Measurements from ENCODE around the gene EHF.
A peak's percentile ranks its signal among the peaks of the same experiment; 100 is the strongest.

Gene EHF

DNA sequence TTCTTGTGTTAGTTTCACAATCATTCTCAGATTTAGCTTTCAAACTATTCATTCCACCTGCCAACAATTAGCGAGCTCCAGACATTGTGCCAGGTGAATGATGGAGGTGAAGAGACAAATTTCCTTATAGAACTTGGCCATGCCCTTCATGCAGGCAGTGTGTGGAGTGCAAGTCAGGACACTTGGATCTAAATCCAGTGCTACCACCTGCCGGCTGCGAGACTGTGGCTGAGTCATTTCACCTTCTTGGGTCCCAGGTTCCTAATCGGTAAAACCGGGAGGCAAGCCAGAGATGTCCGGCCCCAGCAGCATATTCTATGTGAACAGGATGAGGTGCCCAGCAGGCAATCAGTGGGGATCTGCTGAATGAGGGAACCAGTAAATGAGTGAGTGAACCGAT is 18.6 kb upstream of the EHF start:
- no peak for DNase-seq (ENCODE audit: low spot score)

DNA sequence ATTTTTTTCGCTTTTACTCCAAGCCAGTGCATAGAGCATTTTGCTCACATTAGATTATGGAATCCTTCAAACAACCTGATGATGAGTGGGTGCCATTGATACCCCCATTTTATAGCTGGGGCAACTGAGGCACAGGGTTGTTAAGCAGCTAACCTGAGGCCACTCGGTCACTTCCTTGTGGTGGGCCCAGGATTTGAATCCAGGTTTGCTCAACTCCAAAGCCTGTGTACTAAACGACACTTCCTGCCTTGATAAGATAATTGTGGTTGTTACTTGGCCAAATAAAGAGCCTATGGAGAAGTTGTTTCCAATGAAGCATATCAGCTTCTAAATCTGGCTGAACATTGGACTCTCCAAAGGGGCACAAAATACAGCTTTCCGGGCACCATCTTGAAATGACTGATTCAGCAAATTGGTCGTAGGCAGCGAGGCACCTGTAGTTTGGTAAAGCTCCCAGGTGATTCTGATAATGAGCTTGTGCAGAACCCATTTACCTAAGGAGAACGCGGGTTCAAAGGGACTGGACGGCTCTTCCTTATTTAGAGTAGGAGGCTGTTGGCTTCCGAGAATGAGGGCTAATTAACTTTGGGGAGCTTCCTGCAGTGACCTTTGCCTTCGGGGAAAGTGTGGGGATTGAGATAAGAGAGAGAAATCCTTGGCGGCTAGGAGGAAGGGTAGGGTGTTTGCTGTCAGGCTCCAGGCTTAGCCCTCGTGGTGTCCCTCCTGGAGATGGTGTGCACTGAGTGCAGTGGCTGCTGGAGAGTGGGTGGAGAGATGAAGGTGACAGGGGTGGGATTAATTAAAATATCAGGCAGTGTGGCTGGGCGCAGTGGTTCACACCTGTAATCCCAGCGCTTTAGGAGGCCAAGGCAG is 17.5 kb upstream of the EHF start:
- no peak for DNase-seq (ENCODE audit: low spot score)

- no peak for DNase-seq (ENCODE audit: low spot score)
Measured at GRCh38 chr11:34604145-34604544, 16.7 kb upstream of the EHF start.

- DNase-seq (ENCODE audit: low spot score), result no peak
Measured at GRCh38 chr11:34604911-34605310, 16.0 kb upstream of the EHF start.

DNA sequence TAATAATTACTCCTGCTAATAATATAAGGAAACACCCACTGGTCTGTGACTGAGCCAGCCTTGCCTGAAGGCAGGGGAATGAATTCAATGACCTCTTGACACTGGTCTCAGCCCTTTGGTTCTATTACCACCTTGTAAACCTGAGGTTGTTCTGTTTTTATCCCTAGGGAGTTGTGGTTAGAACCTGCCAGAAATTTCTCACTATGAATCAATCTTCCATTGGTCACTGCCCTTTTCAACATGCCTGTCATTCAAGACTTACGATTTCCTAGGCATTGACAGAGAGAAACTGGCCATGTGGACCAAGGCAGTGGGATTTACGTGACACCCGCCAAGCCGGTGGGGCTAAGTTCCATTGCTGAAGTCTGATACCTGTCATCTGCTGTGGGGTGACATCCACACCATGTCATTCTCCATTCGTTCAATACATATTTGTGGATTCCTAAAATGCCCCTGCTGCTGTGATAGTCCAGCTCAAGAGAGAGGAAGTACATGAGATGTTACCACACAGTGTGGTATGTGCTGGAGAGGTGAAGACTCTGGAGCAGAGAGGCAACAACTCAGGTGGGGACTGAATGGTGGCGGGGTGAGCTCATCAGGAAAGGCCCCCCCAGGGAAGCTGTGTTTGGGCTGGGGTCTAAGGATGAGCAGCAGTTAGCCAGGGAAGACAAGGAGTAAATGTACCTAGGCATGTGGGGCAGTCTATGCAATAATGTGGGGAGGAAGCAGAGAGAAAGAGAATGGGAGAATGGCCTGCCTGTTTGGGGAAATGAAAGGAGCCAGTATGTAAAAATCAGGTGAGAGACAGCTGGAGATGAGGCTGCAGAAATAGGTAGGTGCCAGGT is 15.2 kb upstream of the EHF start:
- no peak for DNase-seq (ENCODE audit: low spot score)

DNA sequence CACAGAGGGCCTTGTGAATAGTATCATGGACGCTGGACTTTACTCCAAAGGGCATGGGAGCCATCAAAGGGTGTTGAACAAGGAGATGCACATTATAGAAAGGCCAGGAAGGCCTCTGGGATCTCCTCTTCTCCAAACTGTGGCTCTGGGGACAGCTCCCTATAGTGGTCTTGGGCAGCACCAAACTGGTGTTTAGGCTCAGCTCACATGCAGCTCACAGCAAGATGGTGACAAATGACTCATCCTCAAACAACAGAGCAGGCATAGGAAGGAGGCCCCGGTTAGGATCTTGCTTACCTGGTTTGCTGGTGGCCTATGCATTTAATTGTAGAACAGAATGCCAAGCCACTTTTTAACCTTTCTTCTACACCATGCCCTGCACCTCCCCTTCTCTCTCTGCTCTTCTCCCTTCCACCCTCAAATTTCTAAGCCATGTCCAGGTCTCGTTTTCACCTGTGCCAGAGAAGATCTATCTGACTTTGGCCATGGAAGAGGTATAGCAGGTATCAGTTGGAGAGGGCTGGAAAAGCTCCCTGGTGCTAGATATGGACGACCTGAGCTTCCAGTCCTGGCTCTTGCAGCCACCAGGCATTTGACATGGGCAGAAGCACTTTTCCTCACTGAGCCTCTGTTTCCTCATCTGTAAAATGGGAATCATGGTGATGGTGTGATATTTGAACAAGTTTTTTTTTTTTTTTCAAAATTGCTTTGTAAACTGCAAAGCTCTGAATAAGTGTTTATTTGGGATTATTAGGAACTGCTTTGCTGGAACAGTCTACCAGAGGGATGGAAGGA is 14.4 kb upstream of the EHF start:
- DNase-seq (ENCODE audit: low spot score), result no peak

DNA sequence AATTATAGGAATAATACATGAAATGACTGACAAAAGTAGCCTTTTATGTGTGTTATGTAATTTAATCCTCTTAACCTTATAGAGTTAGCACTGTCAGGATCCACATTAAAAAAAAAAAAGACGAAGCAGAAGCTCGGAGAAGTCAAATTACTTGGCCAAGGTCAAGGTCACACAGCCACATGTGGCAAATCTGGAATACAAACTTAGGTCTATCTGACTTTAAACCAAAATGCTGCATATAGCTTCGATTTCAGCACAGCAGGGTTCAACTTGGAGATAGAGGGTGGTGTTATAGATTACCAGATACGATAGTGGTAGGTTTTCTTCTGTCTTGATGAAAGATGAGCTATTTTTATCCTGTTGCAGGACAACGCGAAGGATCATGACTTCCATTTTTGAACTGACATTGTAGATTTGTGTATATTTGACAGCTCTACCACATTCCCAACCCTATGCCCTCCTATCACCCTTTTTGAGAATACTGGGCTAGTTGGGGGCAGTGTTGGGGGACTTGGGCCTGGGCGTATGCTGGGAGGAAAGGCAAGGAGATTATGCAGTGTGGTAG is 11.6 kb upstream of the EHF start:
- DNase-seq (ENCODE audit: low spot score), result no peak

DNA sequence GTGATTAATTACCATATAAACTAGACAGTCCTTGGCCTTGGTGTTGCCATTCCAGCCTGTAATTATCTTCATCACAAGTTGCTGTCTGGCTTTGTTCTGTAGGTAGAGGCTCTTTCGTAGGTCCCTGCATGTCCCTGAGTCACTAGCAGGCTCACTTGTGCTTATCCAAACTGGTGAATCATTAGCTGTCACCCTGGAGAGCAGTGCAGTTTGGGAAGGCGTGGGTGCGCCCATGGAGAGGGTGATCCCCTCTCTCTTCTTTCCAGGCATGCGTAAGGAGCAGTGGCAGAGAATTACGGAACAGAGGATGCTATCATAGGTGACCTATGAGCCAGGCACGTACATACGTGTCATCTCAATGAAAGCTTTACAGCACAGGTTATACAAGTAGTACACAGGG is 11.0 kb upstream of the EHF start:
- no peak for DNase-seq (ENCODE audit: low spot score)

GRCh38 chr11:34610324-34611041 is 10.4 kb upstream of the EHF start:
- DNase-seq (ENCODE audit: low spot score), result no peak

DNA sequence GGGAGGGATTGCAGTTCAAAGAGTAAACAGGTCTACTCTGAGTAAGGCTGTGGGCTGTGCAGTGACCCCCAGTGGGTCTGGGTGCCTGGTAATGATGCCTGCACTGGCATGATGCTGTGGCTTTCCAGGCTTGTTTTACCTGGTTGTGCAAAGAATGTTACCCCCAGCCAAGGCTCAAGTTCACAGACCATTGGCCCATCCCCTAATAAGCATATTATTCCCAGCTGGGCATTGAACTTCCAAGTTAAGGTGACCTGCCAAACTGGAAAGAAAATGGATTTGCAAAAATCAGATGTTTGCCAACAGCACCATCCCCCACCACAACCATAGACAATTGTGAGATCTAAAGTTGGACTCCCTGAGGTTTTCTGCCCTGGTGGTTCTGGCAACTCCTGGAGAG is 7.9 kb upstream of the EHF start:
- no peak for DNase-seq (ENCODE audit: low spot score)

DNA sequence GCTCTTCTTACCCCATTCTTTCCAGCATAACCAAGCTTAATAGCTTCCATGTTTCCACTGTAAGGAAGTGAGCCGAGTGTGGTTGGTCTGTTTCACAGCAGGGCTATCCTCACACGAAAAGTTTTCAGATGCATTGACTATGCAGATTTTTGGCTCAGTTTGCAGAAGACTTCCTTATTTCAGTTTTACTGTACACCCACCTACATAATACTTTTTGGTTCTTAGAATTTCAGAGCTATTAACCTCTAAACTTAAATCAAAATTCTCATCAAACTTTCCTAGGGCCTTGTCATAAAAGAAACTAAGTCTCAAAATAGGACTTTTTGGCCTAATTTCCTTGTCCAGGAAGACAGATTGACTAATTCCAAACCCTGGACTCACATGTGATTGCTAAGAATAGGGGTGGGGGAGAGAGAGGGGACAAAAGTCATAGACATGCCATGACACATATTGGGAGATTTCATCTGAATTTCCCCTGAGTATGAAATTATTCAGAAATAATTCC is 7.3 kb upstream of the EHF start:
- no peak for DNase-seq (ENCODE audit: low spot score)

GRCh38 chr11:34614344-34615104 is 6.4 kb upstream of the EHF start:
- no peak for DNase-seq (ENCODE audit: low spot score)

GRCh38 chr11:34616086-34616485 is 4.8 kb upstream of the EHF start:
- no peak for DNase-seq (ENCODE audit: low spot score)

- no peak for DNase-seq (ENCODE audit: low spot score)
Measured at GRCh38 chr11:34616830-34617504, 3.9 kb upstream of the EHF start.

GRCh38 chr11:34618406-34618805 is 2.5 kb upstream of the EHF start:
- no peak for DNase-seq (ENCODE audit: low spot score)

DNA sequence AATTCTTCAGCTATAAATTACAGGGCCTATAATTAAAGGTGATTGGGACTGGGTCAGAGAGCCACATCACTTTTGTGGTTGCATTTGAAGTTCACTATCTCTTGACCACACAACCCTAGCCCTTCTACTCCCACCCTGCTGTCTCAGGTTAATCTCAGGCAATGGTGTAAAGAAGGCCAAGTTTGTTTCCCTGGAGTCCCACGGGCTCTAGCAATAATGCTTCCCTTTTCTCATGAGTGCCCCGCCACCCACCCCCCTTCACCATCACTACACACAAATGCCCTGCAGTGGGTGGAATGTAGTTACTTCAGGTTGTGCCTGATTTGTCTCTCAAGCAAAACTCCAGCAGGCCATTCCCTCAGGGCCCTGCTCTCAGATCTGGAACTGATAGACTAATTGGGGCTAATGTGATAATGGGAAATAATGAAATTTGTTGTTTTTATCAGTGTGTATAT is 1.8 kb upstream of the EHF start:
- no peak for DNase-seq (ENCODE audit: low spot score)

DNA sequence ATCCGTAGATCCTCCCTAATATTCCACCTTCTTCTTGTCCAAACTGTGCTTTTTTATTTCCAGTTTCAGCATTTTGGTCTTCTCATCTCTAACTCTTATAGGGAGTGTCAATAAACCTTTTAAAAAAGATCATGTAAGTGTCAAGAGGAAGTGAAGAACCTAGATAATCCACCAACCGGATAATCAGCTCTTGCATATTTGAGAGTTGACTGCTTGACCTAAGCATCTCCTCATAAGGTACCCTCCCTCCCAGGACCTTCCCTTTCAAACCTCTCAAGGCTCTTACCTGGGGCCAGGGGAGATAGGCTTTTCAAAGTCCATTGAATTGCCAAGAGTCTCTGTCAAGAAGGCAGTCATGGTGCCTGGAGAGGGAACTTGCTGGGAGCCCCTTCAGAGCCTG is 691 bp upstream of the EHF start:
- DNase-seq (ENCODE audit: low spot score), result no peak

DNA sequence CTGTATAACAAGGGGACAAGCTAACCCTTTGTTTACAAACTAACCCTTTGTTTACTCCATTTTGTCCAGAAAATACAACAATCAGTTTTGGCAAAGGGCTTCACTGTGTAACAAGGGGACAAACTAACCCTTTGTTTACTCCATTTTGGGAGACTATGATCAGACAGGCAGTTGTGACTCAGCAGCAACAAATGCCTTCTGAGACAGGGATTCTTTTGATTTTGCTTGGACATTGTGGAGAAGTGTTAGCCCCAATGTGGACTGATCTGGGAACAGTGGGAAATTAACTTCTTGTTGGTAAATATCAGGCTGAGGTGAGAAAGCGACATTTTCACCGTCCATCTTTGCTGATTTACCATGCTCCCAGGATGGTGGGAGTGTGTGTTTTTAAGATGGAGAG is 983 bp downstream of the EHF start:
- DNase-seq (ENCODE audit: low spot score), result no peak

DNA sequence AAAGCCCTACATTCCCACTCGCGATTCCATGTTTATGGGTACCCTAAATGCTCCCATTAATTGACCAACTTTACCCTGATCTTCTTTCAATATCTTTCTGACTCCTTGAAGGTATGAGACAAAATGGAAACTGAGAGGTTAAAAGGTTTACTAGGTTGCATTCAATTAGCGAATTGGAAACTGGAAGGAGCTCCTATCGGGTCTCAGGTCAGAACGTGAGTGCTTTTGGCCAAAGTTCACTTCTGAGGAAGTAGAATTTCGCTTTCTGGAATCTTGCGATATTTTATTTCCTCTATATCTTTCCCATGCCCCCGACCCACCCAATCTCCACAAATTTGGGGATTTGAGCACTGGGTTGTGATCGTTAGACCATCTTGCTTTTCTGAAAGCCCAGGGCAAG is 2.6 kb downstream of the EHF start:
- no peak for DNase-seq (ENCODE audit: low spot score)

- DNase-seq (ENCODE audit: low spot score), result peak; percentile 25
Measured at GRCh38 chr11:34624069-34624468, 3.2 kb downstream of the EHF start.

All from CD4-positive, alpha-beta T cell treated with Interleukin-2 at 100 ng/mL for 4 hours (primary cell).